ENCODE results near the gene IER2. TPM values are rescaled to one million over a fixed set of nuclear protein-coding genes. Genes with fewer than 3 reads are reported as not detected.

Gene IER2
- total and polyA plus RNA-seq, 9 of the 15 experiments (the other 6 are each of a cell fraction or from before 2014, with no cell fraction given), result 4.5 to 205 (median 23.7) TPM

- no peak for TF ChIP-seq DDX20 (tag; IDR thresholded peaks at IDR 0.05; ENCODE audit: low read depth)
- peak; percentile 46 for TF ChIP-seq ZNF263 (CRISPR knock-in tag; IDR thresholded peaks at IDR 0.05; ENCODE audit: borderline replicate concordance)
- TF ChIP-seq ARNT (IDR thresholded peaks at IDR 0.05), result no peak
- TF ChIP-seq ZNF146 (CRISPR knock-in tag; IDR thresholded peaks at IDR 0.05; ENCODE audit: unreplicated experiment), result no peak
- TF ChIP-seq RBM15 (IDR thresholded peaks at IDR 0.05; ENCODE audit: insufficient read depth, low read length), result peak; percentile 76; the same call in 1 of the 2 replicates
- TF ChIP-seq ZHX1 (conservative IDR thresholded peaks at IDR 0.05; ENCODE audit: low read length), result no peak
- no peak for TF ChIP-seq ZNF584 (CRISPR knock-in tag; IDR thresholded peaks at IDR 0.05; ENCODE audit: low read depth)
- TF ChIP-seq IRF2 (CRISPR knock-in tag; IDR thresholded peaks at IDR 0.05), result no peak
- TF ChIP-seq, protein P1, sequence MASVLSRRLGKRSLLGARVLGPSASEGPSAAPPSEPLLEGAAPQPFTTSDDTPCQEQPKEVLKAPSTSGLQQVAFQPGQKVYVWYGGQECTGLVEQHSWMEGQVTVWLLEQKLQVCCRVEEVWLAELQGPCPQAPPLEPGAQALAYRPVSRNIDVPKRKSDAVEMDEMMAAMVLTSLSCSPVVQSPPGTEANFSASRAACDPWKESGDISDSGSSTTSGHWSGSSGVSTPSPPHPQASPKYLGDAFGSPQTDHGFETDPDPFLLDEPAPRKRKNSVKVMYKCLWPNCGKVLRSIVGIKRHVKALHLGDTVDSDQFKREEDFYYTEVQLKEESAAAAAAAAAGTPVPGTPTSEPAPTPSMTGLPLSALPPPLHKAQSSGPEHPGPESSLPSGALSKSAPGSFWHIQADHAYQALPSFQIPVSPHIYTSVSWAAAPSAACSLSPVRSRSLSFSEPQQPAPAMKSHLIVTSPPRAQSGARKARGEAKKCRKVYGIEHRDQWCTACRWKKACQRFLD (CRISPR knock-in tag; IDR thresholded peaks at IDR 0.05), result no peak
- TF ChIP-seq ZNF12 (CRISPR knock-in tag; IDR thresholded peaks at IDR 0.05), result no peak
- TF ChIP-seq CHAMP1 (IDR thresholded peaks at IDR 0.05), result no peak
- TF ChIP-seq HDAC1 (IDR thresholded peaks at IDR 0.05), result peak in 1 of 2 experiments; percentile 76; a peak in 2 of 4 replicates
- TF ChIP-seq ZNF551 (CRISPR knock-in tag; IDR thresholded peaks at IDR 0.05), result no peak
- TF ChIP-seq DPF2 (IDR thresholded peaks at IDR 0.05), result no peak
- TF ChIP-seq SMARCB1 (IDR thresholded peaks at IDR 0.05; ENCODE audit: insufficient read length, low read depth), result no peak
- no peak for TF ChIP-seq POLR3G (IDR thresholded peaks at IDR 0.05; ENCODE audit: extremely low read depth, insufficient read length, insufficient replicate concordance)
- TF ChIP-seq ZNF175 (CRISPR knock-in tag; IDR thresholded peaks at IDR 0.05; ENCODE audit: low read depth), result no peak
- no peak for TF ChIP-seq SP2 (IDR thresholded peaks at IDR 0.05; ENCODE audit: extremely low read depth, low read depth, low read length, poor library complexity, severe bottlenecking)
- peak; percentile 94 to 98; a peak in 3 of 4 replicates for TF ChIP-seq SIN3A (IDR thresholded peaks at IDR 0.05; ENCODE audit: borderline replicate concordance in 2 of 2, control insufficient read depth in 1 of 2, low read depth in 2 of 2, low read length in 2 of 2)
- TF ChIP-seq ETS2 (tag; IDR thresholded peaks at IDR 0.05; ENCODE audit: borderline replicate concordance, poor library complexity, severe bottlenecking), result no peak
- TF ChIP-seq RBM22 (IDR thresholded peaks at IDR 0.05; ENCODE audit: low read depth, low read length, poor library complexity, severe bottlenecking), result peak; percentile 99
- TF ChIP-seq ZNF79 (CRISPR knock-in tag; IDR thresholded peaks at IDR 0.05; ENCODE audit: low read depth), result no peak
Measured at GRCh38 chr19:13152974-13153568, 2.9 kb downstream of the IER2 start (continued).
